Measurements from ENCODE around the gene TENM3.

TENM3 gene

GRCh38 chr4:182276210-182277109 is 33.3 kb downstream of the TENM3 start (continued):
- TF ChIP-seq ZBTB49 (tag by site-specific recombination; IDR thresholded peaks at IDR 0.05; ENCODE audit: low read depth), result no peak
- TF ChIP-seq ZNF26 (tag by site-specific recombination; IDR thresholded peaks at IDR 0.05), result no peak
- TF ChIP-seq ZBTB21 (tag by site-specific recombination; IDR thresholded peaks at IDR 0.05), result no peak
- no peak for TF ChIP-seq ZNF132 (tag by site-specific recombination; IDR thresholded peaks at IDR 0.05; ENCODE audit: borderline replicate concordance)
- no peak for TF ChIP-seq ZNF114 (tag by site-specific recombination; IDR thresholded peaks at IDR 0.05)
- TF ChIP-seq ZNF426 (tag by site-specific recombination; IDR thresholded peaks at IDR 0.05), result no peak
- no peak for TF ChIP-seq ZNF747 (tag by site-specific recombination; IDR thresholded peaks at IDR 0.05)
- no peak for TF ChIP-seq ZSCAN18 (tag by site-specific recombination; IDR thresholded peaks at IDR 0.05)
- 0 out of 2 replicates have a peak, but pooled peaks have one; percentile 14 for TF ChIP-seq ZNF398 (tag by site-specific recombination; IDR thresholded peaks at IDR 0.05)
- TF ChIP-seq ZNF623 (tag by site-specific recombination; IDR thresholded peaks at IDR 0.05), result no peak
- TF ChIP-seq ZFP3 (tag by site-specific recombination; IDR thresholded peaks at IDR 0.05; ENCODE audit: low read depth), result no peak
- TF ChIP-seq ZBTB11 (tag by site-specific recombination; conservative IDR thresholded peaks at IDR 0.05; ENCODE audit: low read depth), result no peak
- no peak for TF ChIP-seq ZFHX2 (tag by site-specific recombination; conservative IDR thresholded peaks at IDR 0.05)
- TF ChIP-seq ZNF792 (tag by site-specific recombination; IDR thresholded peaks at IDR 0.05), result no peak
- no peak for TF ChIP-seq ZNF311 (tag by site-specific recombination; IDR thresholded peaks at IDR 0.05; ENCODE audit: borderline replicate concordance)
- no peak for TF ChIP-seq KLF17 (tag by site-specific recombination; IDR thresholded peaks at IDR 0.05)
- TF ChIP-seq SCRT1 (tag by site-specific recombination; IDR thresholded peaks at IDR 0.05; ENCODE audit: borderline replicate concordance), result no peak
- no peak for TF ChIP-seq MEIS1 (CRISPR knock-in tag; IDR thresholded peaks at IDR 0.05; ENCODE audit: borderline replicate concordance)
- no peak for TF ChIP-seq SP7 (tag by site-specific recombination; IDR thresholded peaks at IDR 0.05)
- peak; percentile 50 for TF ChIP-seq KLF8 (tag by site-specific recombination; IDR thresholded peaks at IDR 0.05)
- TF ChIP-seq ZNF211 (tag by site-specific recombination; IDR thresholded peaks at IDR 0.05; ENCODE audit: low read depth), result no peak
- no peak for TF ChIP-seq ZNF223 (tag by site-specific recombination; IDR thresholded peaks at IDR 0.05)
- 0 out of 2 replicates have a peak, but pooled peaks have one; percentile 22 for TF ChIP-seq BCL6B (tag by site-specific recombination; IDR thresholded peaks at IDR 0.05)
- no peak for TF ChIP-seq ZNF549 (tag by site-specific recombination; IDR thresholded peaks at IDR 0.05)
- TF ChIP-seq BCL11A (tag by site-specific recombination; IDR thresholded peaks at IDR 0.05; ENCODE audit: low read depth), result no peak
